SU-DHL-6 (cell line): Measurements from ENCODE around the gene NFATC3.

Experiments
- CTCF ChIP-seq: fragments of 200-600 bp; sonication (generic); IDR thresholded peaks from one replicate; pipeline ENCODE4 v1.5.1; 2017; ENCODE audit warnings: antibody characterized with exemption, mild to moderate bottlenecking, low read length, moderate library complexity; ENCODE audit not compliant: insufficient read depth, poor library complexity, severe bottlenecking
- EZH2phosphoT487 ChIP-seq: fragments of 200-600 bp; sonication (generic), shearing (Covaris generic); conservative IDR thresholded peaks from 2 replicates; pipeline ENCODE4 v1.6.1; 2018; ENCODE audit warnings: mild to moderate bottlenecking, antibody characterized with exemption, low read length, moderate library complexity, mixed read lengths

DNA sequence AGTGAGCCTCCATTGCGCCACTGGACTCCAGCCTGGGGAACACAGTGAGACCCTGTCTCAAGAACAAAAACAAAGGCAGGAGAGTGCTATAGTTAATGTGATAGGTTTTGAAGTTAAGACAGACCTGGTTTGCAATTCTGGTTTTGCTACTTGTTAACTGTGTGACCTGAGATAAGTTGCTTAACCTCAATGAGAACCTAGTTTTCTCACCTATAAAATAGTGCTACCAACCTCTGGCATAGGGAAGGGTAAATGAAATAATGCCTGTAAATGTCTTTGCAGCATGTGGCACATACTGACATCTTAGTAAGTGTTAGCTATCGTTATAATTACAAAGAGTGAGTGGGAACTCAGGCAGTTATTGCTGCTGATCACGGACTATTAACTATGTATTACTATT, 29.8 kb upstream of the NFATC3 start:
- TF ChIP-seq CTCF (no peak), EZH2phosphoT487 (no peak)
